ENCODE measurements around the gene MEG3.
"Not testable (repeated sequence)": the region's sequence is repeated elsewhere in the genome, so short reads cannot be mapped to it uniquely, and the experiment has no call there.

The MEG3 gene

DNA sequence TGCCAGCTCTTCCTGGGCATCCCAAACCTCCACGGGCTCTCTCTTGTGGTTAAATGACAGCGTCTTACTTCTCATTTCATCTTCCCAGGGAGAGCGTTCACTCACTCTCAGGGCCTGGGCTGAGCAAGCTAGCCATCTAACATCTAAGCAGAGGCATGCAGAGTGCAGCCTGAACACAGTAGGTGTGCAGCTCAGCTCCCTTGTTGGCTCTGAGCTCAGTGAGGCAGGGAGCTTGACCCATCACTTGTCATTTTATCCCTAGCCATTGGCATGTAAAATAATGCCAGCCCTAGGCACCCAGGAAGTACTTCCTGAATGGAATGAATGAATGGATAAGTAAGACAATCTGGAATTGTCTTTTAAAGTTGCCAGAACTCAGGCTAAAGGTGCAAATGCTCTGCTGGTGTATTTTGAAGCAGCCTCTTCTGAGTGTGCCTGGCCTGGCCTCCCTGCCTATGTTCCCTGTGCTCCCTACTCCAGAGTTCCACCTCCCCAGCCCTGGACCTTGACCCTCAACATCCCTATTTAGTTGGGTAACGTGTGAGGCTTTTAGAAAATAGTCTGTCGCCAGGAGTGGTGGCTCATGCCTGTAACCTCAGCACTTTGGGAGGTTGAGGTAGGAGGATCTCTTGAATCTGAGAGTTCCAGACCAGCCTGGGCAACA is 9.5 kb upstream of the MEG3 start:
- DNase-seq, result no peak

- DNase-seq, result no peak
Measured at GRCh38 chr14:100816950-100817901, 8.7 kb upstream of the MEG3 start.

GRCh38 chr14:100818221-100818699 is 7.7 kb upstream of the MEG3 start:
- no peak for DNase-seq

GRCh38 chr14:100818923-100819322 is 7.0 kb upstream of the MEG3 start:
- DNase-seq, result not testable (repeated sequence)

DNA sequence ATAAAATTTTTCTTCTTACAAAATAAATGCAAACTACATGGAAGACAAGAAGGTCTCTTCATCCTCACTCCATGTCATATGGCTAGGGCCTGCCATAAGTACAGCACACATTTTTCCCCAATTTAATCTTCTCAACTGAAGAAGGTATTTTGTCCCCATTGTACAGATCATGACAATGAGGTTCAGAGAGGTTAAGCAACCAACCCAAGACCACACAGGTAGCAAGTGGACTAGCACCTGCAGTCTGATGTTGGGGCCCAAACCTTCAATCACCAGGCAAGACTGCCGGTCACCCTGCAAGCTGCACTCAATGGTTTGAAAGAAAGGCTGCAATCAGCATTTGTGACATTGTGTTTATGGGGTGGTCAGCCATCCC is 6.5 kb upstream of the MEG3 start:
- DNase-seq, result no peak

- no peak for DNase-seq
Measured at GRCh38 chr14:100819829-100820475, 6.0 kb upstream of the MEG3 start.

- DNase-seq, result no peak
Measured at GRCh38 chr14:100820957-100821356, 5.0 kb upstream of the MEG3 start.

DNA sequence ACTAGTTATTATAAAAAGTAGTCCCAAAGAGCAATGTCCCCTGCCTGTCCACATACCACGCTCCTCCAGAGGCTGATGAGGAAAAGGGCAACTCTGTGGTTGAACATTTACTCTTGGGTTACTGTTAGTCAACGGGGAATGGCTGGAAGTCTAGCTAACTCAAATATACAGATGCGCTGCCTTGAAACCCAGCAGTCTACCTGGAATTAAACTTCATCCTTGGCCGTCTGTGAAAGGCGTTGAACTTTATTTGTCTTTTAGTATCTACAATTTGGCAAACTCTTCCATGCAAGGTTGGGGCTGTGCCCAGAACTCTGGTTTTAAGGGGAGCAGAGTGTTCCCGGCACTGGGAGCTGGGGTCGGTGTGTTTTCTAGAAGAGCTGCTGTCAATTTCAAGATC is 3.9 kb upstream of the MEG3 start:
- DNase-seq, result no peak

DNA sequence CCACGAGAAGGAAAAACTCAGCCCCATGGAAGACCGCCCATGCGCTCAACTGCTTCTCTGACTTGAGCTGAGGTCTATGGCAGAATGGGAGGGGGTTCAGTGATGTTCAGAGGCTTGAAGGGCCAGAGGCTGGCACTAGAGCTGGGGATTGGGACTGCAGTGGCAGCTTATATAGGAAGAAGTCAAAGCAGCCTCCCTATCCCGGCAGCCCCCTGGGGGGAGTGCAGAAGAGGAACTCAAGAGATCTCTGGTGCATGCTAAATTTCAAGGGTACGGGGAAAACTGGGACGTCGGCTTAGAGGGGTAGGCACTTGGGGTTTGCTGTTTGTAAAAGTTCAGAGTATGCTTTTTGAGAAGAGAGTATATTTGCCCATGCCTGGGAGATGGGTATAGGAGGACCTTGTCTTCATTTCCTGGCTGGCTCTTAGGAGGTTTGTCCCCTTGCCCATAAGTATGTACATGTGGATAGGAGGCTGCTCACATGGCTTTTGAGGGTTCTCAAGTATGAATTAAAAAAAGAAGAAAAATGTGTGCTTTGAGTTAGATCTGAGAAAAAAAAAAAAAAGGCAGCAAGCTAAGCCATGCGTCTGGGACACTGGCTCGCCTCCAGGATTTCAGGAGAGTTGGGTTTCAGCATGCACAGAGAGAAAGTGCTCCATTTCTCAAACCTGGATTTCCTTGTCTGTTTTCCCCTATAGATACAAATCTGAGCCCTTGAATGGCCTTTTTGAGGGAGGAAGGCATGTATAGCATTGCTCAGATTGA is 3.2 kb upstream of the MEG3 start:
- DNase-seq, result peak; percentile 79

GRCh38 chr14:100823413-100824080 is 2.4 kb upstream of the MEG3 start:
- DNase-seq, result no peak

- no peak for DNase-seq
Measured at GRCh38 chr14:100824091-100824551, 1.8 kb upstream of the MEG3 start.

DNA sequence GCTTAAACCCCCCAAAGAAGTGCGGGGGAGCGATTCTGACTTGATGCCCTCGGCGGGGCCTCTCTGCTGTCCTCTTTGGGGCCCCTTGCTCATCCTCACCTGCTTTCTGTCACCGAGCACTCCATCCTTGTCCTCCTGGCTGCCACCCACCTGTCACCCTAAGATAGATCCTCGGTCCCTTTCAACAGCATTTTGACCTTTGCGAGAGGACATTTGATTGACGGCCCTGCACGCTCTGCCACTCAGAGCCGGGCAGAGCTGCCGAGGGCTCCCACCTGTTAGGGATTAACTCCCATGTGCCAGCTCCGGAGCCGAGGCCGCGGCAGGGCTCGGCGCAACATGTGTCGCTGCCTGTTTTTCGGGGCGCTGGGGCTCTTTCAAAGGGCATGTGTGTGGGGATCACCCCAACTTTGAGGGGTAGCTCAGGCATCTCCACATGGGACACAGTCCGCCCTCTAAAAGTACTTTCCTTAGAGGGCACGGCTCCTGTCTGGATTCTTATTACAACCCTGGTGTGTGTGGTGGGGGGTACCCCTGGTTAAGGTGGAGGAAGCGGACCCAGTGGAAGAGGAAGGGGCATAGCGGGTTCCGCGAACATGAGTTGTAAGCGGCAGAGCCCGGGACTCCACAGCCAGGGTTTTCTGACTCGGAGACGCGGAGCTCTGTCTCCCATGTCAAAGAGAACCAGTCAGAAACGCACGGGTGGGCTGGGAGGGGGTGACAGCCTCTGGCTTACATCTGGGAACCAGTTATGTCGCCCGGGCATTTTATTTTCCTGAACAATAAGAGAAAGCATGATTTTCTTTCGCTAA is 811 bp upstream of the MEG3 start:
- no peak for DNase-seq

DNA sequence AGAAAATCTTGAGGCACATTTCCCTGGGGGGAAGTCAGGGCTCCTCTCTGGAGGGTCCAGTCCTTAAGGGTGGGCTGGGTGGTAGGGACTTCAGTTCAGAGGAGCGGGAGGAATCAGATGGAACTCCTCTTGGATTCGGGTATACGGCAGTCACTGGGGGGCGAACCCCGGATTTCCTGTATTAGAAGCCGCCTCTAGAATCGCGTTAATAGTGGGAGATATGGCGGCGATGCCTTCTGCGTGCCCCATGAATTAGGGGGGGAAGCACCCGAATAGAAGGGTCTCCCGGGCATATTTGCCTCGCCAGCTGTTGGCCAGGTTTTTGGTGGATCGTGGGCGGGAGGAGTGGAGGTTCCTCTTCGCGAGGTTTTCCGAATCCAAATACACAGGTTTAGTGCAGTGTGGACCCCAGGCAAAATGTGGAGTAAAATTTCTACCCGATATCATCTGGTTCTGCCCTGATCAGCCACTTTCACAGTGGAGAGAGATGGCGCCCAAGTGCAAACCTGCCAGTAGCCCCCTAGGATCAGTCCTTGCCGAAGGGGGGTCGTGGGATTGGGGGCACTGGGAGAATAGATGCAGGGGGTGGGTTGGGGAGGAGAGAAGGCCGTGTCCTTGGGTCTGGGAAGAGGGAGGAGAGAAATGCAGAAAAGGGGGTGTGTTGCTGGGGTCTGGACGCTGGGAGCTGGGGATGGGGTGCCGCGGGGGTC is 628 bp downstream of the MEG3 start:
- DNase-seq, result no peak

DNA sequence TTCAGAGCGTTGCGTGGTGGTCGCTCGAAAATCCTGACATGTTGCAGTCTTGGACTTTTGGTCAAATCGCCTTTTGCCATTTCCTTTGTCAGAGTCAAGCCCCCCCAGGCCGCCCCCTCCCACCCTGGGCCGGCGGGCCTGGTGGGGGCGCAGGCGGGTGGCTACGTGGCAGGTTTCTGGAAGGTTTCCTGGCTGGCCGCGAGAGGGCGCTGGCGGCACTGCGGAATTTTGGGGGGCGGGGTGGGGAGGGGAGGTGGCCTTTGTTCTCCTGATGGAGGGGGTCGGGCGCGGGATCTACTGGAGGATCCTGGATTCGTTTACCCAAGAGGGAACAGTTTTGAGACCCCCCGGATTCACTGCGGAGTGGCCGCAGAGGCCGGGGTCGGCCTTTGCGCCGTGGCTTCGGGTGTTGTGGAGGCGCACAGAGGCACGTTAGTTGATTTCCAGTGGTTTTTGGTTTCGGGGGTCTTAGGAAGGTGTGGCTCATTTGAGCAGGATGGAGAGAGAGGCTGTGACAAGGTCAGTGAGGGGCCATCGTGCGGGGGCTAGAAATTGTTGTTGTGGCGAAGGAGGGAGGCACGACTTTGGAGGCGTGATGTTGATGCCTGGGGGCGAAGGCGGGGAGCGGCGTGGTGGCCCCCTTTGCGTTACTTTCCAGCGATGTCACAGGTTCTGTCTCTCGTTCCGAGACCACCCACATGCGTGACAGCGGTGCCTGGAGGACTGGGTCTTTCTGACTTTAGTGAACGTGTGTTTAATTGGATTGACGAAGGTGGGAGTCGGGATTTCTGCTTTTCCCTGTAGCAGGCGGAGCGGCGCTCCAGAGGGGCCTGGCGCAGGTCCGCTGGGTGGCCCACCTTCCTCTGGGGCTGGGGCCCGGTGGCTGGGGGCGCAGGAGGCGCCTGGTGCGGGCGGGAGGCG is 1.4 kb downstream of the MEG3 start:
- no peak for DNase-seq

DNA sequence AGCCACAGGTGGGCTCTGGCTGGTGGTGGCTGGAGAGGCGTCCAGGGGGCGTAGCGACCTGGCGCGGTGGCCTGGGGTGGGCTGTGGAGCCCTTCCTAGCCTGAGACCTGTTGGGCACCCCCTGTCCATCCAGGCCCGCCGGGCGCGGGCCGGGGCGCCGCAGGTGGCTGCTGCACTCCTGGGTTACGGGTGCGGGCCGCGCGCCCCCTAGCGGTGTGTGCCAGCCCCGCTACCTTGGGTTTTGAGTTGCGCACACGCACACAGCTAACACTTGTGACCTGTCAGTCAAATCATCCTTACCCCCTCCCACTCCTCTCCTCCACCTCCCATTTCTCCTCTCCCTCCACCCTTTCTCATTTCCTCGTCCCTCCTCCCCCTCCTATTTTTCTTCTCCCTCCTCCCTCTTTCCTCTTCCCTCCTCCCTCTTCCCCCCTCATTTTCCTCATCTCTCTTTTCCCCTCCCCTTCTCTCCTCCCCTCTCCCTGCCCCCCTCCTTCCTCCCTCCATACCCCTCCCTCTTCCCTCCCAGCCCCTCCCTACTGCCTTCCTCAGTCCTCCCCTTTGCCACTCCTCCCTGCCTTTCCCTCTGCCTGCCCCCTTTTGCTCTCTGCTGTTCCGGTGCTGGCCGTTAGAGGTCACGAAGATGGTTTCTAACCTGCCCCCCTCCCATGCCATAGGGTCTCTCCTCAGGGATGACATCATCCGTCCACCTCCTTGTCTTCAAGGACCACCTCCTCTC is 2.3 kb downstream of the MEG3 start:
- no peak for DNase-seq

GRCh38 chr14:100830681-100831080 is 4.8 kb downstream of the MEG3 start:
- peak; percentile 17 for DNase-seq

GRCh38 chr14:100832311-100832960 is 6.5 kb downstream of the MEG3 start:
- DNase-seq, result no peak
